Measurements from ENCODE around the gene STARD13.
A peak's percentile ranks its signal among the peaks of the same experiment; 100 is the strongest.

Gene STARD13

DNA sequence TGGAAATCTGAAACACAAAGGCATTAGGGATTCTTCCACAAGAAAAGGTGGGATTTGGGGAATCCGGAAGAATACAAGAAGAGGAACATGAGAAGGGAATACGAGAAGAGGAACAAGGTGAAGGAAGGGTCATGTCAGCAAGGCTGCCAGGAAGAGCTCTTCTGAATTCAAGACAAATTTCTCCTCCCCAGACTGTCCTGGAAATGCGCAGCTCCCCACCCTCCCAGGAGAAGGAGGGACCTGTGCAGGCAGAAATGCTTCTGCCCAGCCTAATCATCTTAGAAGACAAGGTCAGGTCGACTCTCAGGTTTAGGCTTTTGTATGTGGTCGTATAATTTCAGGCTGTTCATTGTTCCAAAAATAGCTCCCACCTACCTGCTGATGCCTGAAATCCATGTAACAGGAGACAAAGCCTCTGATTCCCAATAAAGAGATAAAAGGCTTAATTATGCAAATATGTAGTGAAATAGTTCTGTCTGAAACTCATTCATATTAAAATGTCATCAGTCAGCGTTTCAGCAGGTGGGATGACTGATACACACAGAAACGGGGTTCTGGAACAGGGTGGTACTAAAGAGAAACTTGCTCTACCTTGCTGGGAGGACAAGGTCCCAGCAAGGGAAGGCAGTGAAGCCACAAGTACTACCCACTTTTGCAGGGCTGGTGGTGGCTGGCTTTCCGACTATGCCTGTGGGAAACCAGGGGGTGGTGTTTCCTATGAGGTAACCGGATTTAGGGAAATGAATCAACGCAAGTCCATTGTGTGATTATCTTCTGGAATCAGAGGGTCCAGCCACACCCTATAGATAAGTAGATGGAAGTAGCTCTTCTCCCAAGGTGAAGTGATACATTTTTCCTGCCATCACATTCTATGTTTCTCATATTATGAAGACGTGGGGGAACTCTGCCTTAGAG lies 193.2 kb downstream of the STARD13 start:
- intact Hi-C loops (cut with DNase I) = no loop called here

DNA sequence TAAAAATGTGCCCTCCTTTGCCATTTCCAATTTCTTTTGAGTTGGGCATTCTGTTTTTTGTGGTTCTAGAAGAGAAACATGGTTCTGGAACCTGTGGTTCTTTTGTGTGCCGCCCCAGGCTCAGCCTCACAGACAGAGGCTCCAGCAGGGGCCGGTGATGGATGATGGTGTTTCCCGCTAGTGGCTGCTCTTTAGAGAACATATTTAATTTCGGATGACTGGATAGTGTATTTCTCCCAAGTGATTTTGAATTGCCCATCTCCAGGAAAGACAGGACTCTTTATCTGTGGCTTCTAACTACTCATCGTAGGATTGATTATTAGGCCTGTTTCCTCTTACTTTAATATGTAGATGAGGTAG lies 194.2 kb downstream of the STARD13 start:
- intact Hi-C loops (cut with DNase I) = no loop called here
- DNase-seq = no peak

More for the DNA sequence above, 193.2 kb downstream of the STARD13 start:
- no peak for DNase-seq

DNA sequence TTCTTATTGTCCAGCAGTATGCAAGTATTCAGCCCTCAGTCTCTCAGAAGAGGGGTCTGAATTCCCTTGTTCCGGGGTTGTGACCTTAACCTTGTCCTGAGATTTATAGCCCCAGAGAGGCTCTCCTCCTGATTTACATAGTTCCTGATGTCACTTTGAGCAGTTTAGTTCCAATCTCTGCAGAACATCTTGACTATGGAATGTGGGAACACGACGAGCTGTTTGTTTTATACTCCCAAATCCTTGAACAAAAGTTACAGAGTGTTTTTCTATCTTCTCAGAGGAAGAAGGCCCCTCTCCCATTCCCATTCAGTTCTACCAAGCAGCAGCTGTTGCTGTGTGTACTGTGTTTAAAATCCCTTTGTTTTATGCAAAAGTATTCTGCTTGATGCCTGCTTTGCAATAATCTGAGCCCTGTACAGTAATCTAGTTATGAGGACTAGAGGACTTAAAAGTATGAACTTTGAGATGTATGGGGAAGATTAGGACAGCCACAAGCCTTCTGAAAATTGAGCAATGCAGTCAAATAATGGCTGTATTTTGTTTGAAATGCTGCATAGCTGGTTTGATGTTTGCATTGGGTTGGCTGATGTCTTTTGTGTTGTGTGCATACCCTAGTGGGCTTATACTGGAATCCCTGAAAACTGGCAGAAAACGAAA lies 194.7 kb downstream of the STARD13 start:
- intact Hi-C loops (cut with DNase I) = no loop called here
- DNase-seq = no peak

DNA sequence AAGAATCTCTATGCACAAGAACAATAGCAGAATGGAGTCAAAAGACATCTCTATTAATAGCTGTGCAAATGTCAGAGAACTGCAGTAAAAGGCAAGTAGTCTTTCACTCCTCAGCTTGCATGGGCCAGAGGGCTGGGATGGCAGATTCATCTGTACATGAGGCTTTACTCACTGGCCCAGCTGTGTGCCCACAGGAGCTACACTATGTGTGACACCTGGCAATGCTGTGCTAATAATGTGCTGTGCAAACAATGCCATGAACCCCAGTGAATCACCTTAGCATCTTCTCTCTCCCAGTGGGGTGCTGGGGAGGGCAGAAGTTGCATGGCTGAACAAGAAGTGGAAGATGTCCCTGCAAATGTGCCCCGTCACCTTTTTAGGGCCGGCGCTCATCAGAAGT lies 196.2 kb downstream of the STARD13 start:
- intact Hi-C loops (cut with DNase I) = no loop called here
- no peak for DNase-seq

DNA sequence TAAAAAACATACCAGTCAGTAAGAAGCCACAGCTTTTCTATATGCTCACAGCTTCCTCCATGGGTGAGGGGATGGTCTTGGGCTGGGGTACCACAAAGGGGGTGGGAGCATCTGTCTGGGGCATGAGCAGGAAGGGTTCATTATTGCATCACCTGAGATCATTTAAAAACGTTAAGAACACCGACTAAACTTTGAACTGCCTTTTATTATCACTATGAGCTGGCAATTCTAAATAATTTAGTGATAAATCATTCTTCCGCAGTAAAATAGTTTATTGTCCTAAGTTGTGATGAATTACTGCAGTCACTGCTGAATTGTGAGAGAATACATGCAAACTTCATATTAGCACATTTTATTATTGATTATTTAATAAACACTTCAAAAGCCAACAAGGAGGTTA lies 197.8 kb downstream of the STARD13 start:
- DNase-seq = no peak
- intact Hi-C loops (cut with DNase I) = no loop called here

DNA sequence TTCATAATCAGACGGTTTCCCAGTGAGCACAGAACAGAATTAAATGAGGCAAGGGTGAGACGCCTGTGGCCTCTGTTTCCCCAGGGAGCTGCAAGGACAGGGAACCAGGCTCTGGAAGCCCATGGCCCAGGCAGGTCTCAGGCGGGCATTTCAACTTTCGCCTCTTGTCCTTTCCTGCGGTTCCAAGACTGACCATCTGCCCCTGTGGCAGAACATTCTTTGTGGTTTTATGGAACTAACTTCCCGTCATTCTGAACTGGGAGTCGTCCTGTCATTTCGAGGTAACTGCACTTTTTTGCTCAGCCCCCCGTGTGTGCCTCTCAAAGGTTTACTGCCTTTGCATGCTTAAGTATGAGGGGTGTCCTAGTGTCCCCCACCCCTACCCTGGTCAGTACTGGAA lies 198.5 kb downstream of the STARD13 start:
- no peak for DNase-seq
- intact Hi-C loops (cut with DNase I) = no loop called here

DNA sequence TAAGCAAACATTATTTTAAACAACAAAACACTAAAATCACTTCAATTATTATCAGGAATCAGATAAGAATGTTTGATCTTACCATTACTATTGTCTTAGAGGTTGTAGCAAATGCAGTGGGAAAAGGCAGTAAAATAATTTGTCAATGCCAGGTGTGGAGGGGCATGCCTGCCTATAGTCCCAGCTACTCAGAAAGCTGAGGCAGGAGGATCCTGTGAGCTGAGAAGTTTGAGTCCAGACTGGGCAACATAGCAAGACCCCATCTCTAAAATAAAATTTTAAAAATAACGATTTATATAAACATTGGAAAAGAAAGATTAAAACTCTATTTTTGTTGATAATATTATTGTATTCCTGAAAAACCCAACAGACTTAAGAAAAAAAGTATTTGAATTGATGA lies 202.5 kb downstream of the STARD13 start:
- intact Hi-C loops (cut with DNase I) = no loop called here
- no peak for DNase-seq

DNA sequence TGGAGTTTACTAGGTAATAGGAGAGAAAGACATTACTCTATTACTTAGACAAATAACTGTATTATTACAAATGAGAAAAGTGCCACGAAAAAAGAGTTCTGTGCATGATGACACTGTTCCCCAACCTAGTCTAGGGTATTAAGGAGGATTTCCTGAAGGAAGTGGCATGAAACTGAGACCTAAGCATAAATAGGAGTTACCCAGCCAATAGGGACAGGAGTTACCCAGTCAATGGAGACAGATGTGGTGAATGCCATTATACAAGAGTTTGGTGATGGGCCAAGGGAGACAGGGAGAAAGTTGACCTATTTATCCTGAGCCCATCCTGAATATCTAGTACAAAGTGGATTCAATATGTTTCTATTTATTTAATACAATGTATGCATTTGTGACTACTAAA lies 203.9 kb downstream of the STARD13 start:
- intact Hi-C loops (cut with DNase I) = no loop called here
- no peak for DNase-seq

DNA sequence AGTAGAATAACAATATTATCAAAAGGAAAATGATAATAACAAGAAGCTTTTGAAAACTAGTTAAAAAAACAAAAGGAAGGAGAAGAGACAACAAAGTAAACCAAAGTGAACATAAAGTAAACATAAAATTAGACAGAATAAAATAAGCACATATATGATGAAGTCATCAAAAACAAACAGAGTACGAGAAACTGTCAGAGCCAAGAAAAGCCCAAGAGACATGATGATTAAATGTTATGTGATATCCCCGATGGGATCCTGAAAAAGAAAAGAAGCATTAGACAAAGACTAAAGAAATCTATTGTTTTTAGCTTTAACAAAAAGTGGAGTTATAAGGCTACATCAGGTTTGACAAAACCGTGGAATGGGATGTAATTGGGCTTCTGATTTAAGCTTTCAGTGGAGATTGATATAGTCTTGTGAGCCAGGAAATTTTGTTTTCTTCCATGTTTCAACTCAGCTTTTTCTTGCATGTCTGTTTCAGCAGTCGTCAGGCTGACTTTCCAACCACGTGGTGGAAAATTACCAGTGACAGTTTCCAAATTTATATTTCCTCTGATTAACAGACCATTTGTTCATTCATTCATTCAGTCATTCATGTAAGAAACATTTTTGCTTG lies 204.5 kb downstream of the STARD13 start:
- intact Hi-C loops (cut with DNase I) = no loop called here
- DNase-seq = no peak

DNA sequence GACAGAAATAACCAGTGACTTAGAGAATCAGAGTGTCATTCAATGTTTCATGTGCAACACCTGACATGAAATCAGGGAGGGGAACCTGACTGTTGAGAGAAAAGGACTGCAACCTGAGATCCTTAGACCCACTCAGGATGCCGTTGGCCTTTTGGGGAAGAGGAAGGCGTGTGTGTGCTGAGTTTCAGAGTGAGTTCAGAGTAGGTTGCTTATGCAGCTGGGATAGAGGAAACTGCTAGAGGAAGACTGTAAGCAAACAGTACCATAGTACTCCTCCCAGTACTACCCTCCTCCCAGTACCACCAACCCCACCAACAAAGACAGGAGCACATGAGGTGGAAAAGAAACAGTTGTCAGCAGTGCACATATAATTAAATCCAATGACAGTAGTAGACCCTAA lies 205.6 kb downstream of the STARD13 start:
- no peak for DNase-seq
- intact Hi-C loops (cut with DNase I) = no loop called here

DNA sequence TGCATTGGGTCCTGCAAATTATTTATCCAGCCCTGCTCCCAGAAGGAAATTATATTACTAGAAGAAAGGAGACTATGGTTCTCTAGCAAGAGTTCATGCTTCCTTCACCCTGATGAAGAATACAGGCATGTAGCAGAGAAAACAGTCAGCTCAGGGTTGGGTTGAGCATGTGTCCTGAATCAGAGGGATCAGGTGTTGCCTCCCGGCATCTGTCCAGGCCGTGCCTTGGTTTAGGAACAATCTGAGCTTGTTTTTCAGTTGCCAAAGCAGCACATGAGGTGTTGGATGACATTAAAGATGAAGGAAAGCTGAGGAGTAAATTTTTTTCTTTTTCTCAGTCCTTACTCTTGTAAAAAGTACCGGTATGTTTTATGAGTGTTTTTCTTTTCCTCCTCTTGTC lies 207.3 kb downstream of the STARD13 start:
- intact Hi-C loops (cut with DNase I) = no loop called here
- DNase-seq = no peak

DNA sequence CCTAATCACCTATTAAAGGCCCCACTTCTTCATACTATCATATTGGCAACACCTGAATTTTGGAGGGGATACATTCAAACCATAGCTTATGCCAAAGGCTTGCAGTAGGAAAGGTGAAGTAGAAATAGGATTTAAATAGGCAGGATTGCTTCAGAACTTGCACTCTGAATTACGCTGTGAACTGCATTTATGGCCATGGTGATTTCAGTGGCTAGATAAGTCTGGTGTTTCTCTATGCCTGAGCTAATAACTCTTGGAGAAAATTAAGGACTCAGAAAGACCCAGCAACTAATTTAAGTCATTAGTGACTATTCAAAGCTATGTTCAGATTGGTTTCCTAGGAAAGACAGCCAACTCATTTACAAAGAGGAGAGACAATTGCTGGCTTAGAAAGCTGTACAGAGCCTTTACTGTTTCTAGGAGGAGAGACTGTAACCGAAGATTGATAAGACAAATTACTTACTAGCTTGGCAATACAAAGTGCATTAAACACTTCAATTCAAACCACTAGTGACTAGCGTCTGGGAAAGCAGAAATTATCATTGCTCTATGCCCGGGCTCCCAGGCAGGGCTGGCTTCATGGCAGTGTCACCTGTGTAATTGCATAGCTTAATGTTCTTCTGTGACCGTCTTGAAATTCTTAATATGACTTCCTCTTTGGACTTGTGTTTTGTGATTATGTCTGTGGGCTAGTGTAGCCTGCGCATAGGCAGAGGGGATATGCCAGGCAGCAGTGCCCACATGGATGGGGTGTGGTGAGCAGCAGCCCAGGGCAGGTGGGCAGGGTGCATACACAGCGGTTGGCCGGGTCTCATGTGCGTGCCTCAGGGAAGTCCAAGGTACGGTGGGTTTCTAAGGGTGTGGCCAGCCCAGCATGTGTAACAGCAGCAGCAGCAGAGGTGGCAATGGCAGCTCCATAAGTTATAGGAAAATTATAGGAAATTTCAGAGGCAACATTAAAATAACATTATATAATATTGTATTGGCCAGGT lies 209.3 kb downstream of the STARD13 start:
- DNase-seq = no peak

DNA sequence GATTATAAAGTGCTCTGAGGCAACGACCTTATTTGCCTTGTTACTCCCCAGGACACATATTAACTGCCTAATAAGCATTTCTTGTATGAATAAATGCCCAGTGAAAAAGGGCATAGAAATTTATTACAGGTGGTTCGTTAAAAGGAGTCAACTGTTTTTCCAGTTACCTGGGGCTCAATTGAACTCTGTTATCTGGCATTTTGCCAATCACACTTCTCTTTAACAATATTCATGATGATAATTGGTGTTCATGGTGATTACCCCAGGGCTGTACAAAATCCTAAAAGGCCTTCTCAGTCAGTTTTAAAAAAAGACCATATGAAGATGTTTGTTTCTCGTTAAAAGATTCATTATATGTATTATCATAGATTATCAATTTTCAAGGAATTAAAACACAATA lies 212.2 kb downstream of the STARD13 start:
- DNase-seq = no peak
- intact Hi-C loops (cut with DNase I) = no loop called here

More for the DNA sequence above, 209.3 kb downstream of the STARD13 start:
- intact Hi-C loops (cut with DNase I) = no loop called here

DNA sequence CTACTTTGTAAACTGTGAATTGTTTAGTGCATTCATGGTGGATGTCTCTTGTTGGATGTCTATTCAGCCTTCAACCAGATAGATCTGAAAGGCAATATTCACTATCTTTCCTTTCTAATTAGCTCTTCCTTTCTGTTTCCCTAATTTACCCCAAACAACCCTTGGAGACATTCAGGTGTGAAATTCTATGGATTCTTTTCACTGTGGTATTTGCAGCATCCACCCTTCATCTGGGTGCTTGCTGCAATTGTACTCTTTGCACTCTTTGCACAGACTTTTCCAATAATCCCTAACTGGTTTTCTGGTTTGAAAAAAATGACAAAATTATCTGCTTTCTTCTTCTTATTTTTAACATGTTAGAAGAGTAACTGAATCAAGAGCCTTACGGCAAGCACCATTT lies 212.8 kb downstream of the STARD13 start:
- intact Hi-C loops (cut with DNase I) = no loop called here
- DNase-seq = no peak

DNA sequence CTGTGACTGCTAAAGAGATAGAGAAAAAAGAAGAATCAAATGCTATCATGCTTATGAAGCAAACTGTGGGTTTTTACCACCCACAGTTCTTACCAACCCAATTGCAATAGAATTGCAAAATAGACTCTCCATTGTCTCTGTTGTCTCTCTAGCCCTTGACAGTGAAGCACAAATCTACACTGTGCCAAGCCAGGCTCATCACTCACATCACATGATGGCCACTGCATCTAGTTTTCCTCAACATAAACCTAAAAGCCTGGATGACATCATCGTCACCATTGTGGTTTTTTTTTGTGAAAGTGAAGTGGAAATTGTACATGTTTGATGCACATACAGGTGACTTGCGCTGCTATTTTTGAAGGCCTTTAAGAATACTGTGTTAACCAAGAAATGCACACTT lies 213.3 kb downstream of the STARD13 start:
- intact Hi-C loops (cut with DNase I) = no loop called here
- DNase-seq = peak in 25 of 42 donors; percentile 24 to 81 (median 47)

DNA sequence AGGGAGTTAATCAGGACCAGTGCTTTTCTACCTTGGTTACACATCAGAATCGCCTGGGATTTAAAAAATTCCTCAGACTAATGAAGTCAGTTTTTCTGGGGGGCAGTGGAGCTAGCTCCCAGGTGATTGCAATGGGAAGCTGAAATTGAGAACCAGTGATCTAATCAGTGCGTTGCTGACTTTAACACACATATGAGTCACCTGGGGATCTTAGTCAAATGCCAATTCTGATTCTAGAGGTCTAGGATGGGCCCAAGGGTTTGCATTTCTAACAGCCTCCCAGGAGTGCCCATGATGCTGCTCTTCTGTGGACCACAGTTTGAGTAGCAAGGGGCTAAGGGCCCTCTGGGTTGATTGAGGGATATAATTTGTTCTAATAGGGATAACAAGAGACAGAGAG lies 214.8 kb downstream of the STARD13 start:
- no peak for DNase-seq
- intact Hi-C loops (cut with DNase I) = no loop called here

DNA sequence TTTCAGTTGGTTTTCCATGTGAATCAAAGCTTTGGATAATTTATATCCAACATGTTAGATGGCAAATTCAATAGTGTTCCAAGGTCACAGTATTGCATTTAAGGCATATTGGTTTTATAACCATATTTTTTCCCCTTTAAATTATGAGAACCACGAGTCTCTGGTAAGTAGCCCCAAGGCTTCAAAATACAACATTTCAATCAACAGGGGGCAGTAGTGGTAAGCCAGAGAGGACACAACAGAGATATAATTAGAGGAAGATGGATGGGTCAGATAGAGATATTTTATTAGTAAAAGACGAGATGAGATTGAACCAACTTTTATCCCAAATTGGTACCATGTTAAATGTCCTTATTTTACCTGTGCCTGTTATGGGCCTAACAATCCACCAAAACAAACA lies 216.2 kb downstream of the STARD13 start:
- peak in 1 of 42 donors; percentile 32 for DNase-seq
- intact Hi-C loops (cut with DNase I) = no loop called here

DNA sequence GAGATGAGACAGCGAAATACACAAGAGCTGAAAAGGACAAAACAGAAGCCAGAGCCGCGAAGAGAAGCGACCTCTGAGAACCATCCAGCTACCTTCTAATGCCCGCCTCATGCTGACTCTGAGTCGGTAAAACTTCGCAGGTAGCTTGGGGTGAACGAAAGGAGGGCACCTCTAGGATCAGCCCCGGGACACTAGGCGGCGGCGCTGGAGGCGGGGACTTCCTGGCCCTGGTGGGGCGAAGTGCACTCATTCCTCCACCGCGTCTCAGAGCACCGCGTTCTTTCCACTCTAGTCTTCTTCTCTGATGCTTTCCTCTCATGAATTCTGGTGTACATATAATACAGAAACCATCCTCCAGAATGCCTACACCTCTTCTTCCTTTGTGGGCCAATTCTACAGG lies 219.2 kb downstream of the STARD13 start:
- intact Hi-C loops (cut with DNase I) = no loop called here
- DNase-seq = no peak

DNA sequence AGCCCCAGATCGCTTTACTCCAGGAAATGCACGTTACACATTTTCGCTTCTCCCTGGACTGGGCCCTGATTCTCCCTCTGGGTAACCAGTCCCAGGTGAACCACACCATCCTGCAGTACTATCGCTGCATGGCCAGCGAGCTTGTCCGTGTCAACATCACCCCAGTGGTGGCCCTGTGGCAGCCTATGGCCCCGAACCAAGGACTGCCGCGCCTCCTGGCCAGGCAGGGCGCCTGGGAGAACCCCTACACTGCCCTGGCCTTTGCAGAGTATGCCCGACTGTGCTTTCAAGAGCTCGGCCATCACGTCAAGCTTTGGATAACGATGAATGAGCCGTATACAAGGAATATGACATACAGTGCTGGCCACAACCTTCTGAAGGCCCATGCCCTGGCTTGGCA lies 224.7 kb downstream of the STARD13 start:
- DNase-seq = no peak
- intact Hi-C loops (cut with DNase I) = no loop called here

Data from head of caudate nucleus (tissue), 42 donors.